H9 (cell line): ENCODE results near the gene MINDY4B. TPM values are rescaled to one million over a fixed set of nuclear protein-coding genes. Genes with fewer than 3 reads are reported as not detected.

Source experiments
- DNase-seq: peaks from one replicate; pipeline ENCODE4 v3.0.0-alpha.2; 2017
- H2AFZ ChIP-seq: one replicate; pipeline ENCODE4 v1.6.1; 2013; ENCODE audit warnings: mild to moderate bottlenecking, low read length, control low read depth, moderate library complexity
- H2AK5ac ChIP-seq: 2 replicates; pipeline ENCODE4 v1.6.1; 2013; ENCODE audit warnings: low read length, control low read depth, mixed read lengths; ENCODE audit not compliant: insufficient read length
- H2BK120ac ChIP-seq: one replicate; pipeline ENCODE4 v1.6.1; 2013; ENCODE audit warnings: low read depth, mild to moderate bottlenecking, low read length, control low read depth, inconsistent platforms; ENCODE audit not compliant: poor library complexity, severe bottlenecking
- H2BK12ac ChIP-seq: 2 replicates; pipeline ENCODE4 v1.6.1; 2013; ENCODE audit warnings: low read length, control low read depth, mixed read lengths, low read depth; ENCODE audit not compliant: insufficient read length
- H2BK15ac ChIP-seq: 2 replicates; pipeline ENCODE4 v1.6.1; 2013; ENCODE audit warnings: low read depth, low read length, control low read depth
- H2BK20ac ChIP-seq: one replicate; pipeline ENCODE4 v1.6.1; 2013; ENCODE audit warnings: low read depth, mild to moderate bottlenecking, low read length, control low read depth, inconsistent platforms; ENCODE audit not compliant: poor library complexity, severe bottlenecking
- H2BK5ac ChIP-seq: 2 replicates; pipeline ENCODE4 v1.6.1; 2013; ENCODE audit warnings: low read length, control low read depth, mixed read lengths; ENCODE audit not compliant: insufficient read length
- H3K14ac ChIP-seq: 2 replicates; pipeline ENCODE4 v1.6.1; 2013; ENCODE audit warnings: low read length, control low read depth; ENCODE audit not compliant: insufficient read depth
- H3K18ac ChIP-seq: 2 replicates; pipeline ENCODE4 v1.6.1; 2013; ENCODE audit warnings: low read depth, mild to moderate bottlenecking, mixed read lengths, low read length, control low read depth; ENCODE audit not compliant: insufficient read length
- H3K23ac ChIP-seq: 2 replicates; pipeline ENCODE4 v1.6.1; 2013; ENCODE audit warnings: low read length, control low read depth, mixed read lengths, low read depth; ENCODE audit not compliant: insufficient read length
- H3K23me2 ChIP-seq: 2 replicates; pipeline ENCODE4 v1.6.1; 2013; ENCODE audit warnings: low read depth, mild to moderate bottlenecking, mixed read lengths, low read length, control low read depth; ENCODE audit not compliant: insufficient read length, poor library complexity, severe bottlenecking
- H3K27ac ChIP-seq: 2 replicates; pipeline ENCODE4 v1.5.1; 2013; ENCODE audit warnings: low read length, control low read depth, mixed read lengths, low read depth; ENCODE audit not compliant: insufficient read length
- H3K27me3 ChIP-seq: 2 replicates; pipeline ENCODE4 v1.6.1; 2013; ENCODE audit warnings: low read length, control low read depth, inconsistent platforms; ENCODE audit not compliant: insufficient read depth
- H3K4ac ChIP-seq: 2 replicates; pipeline ENCODE4 v1.6.1; 2013; ENCODE audit warnings: low read depth, mild to moderate bottlenecking, control low read depth, inconsistent platforms, low read length, moderate library complexity
- H3K4me1 ChIP-seq: 2 replicates; pipeline ENCODE4 v1.6.1; 2013; ENCODE audit warnings: low read length, control low read depth, inconsistent platforms; ENCODE audit not compliant: insufficient read depth
- H3K4me2 ChIP-seq: 2 replicates; pipeline ENCODE4 v1.6.1; 2013; ENCODE audit warnings: low read length, control low read depth, mixed read lengths; ENCODE audit not compliant: insufficient read length, insufficient read depth
- H3K56ac ChIP-seq: 2 replicates; pipeline ENCODE4 v1.6.1; 2013; ENCODE audit warnings: low read depth, mild to moderate bottlenecking, mixed read lengths, low read length, control low read depth; ENCODE audit not compliant: insufficient read length
- H3K79me1 ChIP-seq: 2 replicates; pipeline ENCODE4 v1.6.1; 2013; ENCODE audit warnings: low read depth, mild to moderate bottlenecking, moderate library complexity, low read length, control low read depth, inconsistent platforms; ENCODE audit not compliant: insufficient read depth, poor library complexity, severe bottlenecking
- H3K79me2 ChIP-seq: 2 replicates; pipeline ENCODE4 v1.6.1; 2013; ENCODE audit warnings: low read length, control low read depth, inconsistent platforms; ENCODE audit not compliant: insufficient read depth
- H3K9ac ChIP-seq: 2 replicates; pipeline ENCODE4 v1.6.1; 2013; ENCODE audit warnings: low read length, control low read depth, mixed read lengths; ENCODE audit not compliant: insufficient read length; ENCODE audit errors: extremely low read depth
- H3K9me3 ChIP-seq: one replicate; pipeline ENCODE4 v1.6.1; 2013; ENCODE audit warnings: low read depth, low read length, inconsistent platforms; ENCODE audit not compliant: control insufficient read depth
- H3T11ph ChIP-seq: one replicate; pipeline ENCODE4 v1.6.1; 2013; ENCODE audit warnings: mild to moderate bottlenecking, low read length, control low read depth, inconsistent platforms
- H4K20me1 ChIP-seq: one replicate; pipeline ENCODE4 v1.6.1; 2013; ENCODE audit not compliant: control insufficient read depth, insufficient read length, insufficient read depth
- H4K5ac ChIP-seq: 2 replicates; pipeline ENCODE4 v1.6.1; 2013; ENCODE audit warnings: low read depth, mild to moderate bottlenecking, mixed read lengths, low read length, control low read depth; ENCODE audit not compliant: insufficient read length
- H4K8ac ChIP-seq: replicated peaks from 2 replicates; pipeline ENCODE4 v1.6.1; 2013; ENCODE audit warnings: low read length, control low read depth, mixed read lengths, low read depth; ENCODE audit not compliant: insufficient read length
- H4K91ac ChIP-seq: 2 replicates; pipeline ENCODE4 v1.6.1; 2013; ENCODE audit warnings: low read depth, mild to moderate bottlenecking, moderate library complexity, mixed read lengths, low read length, control low read depth; ENCODE audit not compliant: insufficient read length
- H3K27ac Mint-ChIP-seq, 3 experiments: 2 replicates in 2 of 3; 3 replicates in 1 of 3; pipeline ENCODE4 v1.8.0; 2020 to 2021; ENCODE audit warnings: mixed read lengths in 3 of 3, mild to moderate bottlenecking in 1 of 3, moderate library complexity in 1 of 3
- H3K27me3 Mint-ChIP-seq: 2 replicates; pipeline ENCODE4 v1.8.0; 2021; ENCODE audit warnings: low read depth, mild to moderate bottlenecking, moderate library complexity, mixed read lengths
- H3K36me3 Mint-ChIP-seq, 3 experiments: 2 replicates in 2 of 3; 3 replicates in 1 of 3; pipeline ENCODE4 v1.8.0; 2020 to 2021; ENCODE audit warnings: low read depth in 3 of 3, mixed read lengths in 3 of 3; ENCODE audit not compliant: insufficient read depth in 1 of 3
- H3K4me1 Mint-ChIP-seq, 2 experiments: 2 replicates each; pipeline ENCODE4 v1.8.0; 2020; ENCODE audit warnings: mixed read lengths in 2 of 2
- H3K4me3 Mint-ChIP-seq, 2 experiments: 2 replicates in 1 of 2; 3 replicates in 1 of 2; pipeline ENCODE4 v1.8.0; 2020 to 2021; ENCODE audit warnings: mild to moderate bottlenecking in 2 of 2, mixed read lengths in 2 of 2, moderate library complexity in 1 of 2
- H3K9me3 Mint-ChIP-seq, 2 experiments: 2 replicates in 1 of 2; 3 replicates in 1 of 2; pipeline ENCODE4 v1.8.0; 2020; ENCODE audit warnings: mild to moderate bottlenecking in 2 of 2, mixed read lengths in 2 of 2, moderate library complexity in 1 of 2
- WGBS: extraction: QIAGEN DNeasy Blood & Tissue Kit; methylation state at CpG from one replicate; pipeline ENCODE4 v1.1.7; 2013; ENCODE audit warnings: missing lambda C conversion rate, low lambda C conversion rate, mixed read lengths; ENCODE audit not compliant: insufficient read length; ENCODE audit errors: extremely low coverage; 5-methylcytosine and 5-hydroxymethylcytosine counted together
- total RNA-seq: library from RNA; stranded (reverse); gene quantifications from 2 replicates; pipeline ENCODE4 v1.2.1, GENCODE V29; 2021
- TF ChIP-seq, protein P1 (sequence below): fragments of 200-600 bp; sonication (generic); conservative IDR thresholded peaks from 3 replicates; pipeline ENCODE4 v1.8.0; 2021; ENCODE audit warnings: antibody characterized with exemption, mild to moderate bottlenecking

The MINDY4B gene
- total RNA-seq, 1 experiment from 2014 or later: not detected

DNA sequence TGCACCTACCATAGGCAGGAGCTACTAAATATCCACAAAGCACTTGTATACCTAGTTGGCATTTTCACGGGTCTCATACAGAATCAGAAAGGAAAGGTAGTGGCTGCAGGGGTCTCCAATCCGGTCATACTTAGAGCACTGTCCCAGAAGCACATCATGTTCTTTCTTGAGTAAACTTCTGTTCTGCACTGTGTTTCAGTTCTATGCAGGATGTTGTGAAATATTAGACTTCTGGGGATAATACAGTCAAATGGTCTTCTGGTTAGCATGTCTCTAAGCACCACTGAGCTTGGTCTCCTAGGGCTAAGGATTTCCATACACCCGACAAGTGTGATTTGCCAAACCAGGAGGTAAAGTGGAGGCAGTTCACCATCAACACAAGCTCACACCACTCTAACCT is 27.9 kb downstream of the MINDY4B start:
- Histone ChIP-seq H2BK5ac (no peak overlapping the region), H3K4me2 (no peak overlapping the region), H3K9ac (no peak overlapping the region), H3K27ac (no peak overlapping the region), H3K4me1 (no peaks in the 10 kb centered on the region), H3K23ac (no peak overlapping the region), H4K8ac (no peak overlapping the region), H2AK5ac (no peak overlapping the region), H3K4ac (no peak overlapping the region), H4K20me1 (no peaks in the 10 kb centered on the region), H2BK12ac (no peak overlapping the region), H2AFZ (no peak overlapping the region), H2BK15ac (no peak overlapping the region), H3K79me2 (no peaks in the 10 kb centered on the region), H3K79me1 (no peaks in the 10 kb centered on the region), H3K27me3 (no peaks in the 10 kb centered on the region), H2BK20ac (no peak overlapping the region), H3K9me3 (no peaks in the 10 kb centered on the region), H3K23me2 (no peaks in the 10 kb centered on the region), H3K14ac (no peak overlapping the region), H3T11ph (no peak overlapping the region), H4K91ac (no peak overlapping the region), H2BK120ac (no peak overlapping the region), H3K56ac (no peak overlapping the region), H3K18ac (no peak overlapping the region), H4K5ac (no peak overlapping the region)
- TF ChIP-seq, protein P1, sequence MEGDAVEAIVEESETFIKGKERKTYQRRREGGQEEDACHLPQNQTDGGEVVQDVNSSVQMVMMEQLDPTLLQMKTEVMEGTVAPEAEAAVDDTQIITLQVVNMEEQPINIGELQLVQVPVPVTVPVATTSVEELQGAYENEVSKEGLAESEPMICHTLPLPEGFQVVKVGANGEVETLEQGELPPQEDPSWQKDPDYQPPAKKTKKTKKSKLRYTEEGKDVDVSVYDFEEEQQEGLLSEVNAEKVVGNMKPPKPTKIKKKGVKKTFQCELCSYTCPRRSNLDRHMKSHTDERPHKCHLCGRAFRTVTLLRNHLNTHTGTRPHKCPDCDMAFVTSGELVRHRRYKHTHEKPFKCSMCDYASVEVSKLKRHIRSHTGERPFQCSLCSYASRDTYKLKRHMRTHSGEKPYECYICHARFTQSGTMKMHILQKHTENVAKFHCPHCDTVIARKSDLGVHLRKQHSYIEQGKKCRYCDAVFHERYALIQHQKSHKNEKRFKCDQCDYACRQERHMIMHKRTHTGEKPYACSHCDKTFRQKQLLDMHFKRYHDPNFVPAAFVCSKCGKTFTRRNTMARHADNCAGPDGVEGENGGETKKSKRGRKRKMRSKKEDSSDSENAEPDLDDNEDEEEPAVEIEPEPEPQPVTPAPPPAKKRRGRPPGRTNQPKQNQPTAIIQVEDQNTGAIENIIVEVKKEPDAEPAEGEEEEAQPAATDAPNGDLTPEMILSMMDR: no peak
- H3K36me3 Mint-ChIP-seq: no peaks in the 10 kb centered on the region
- no peak overlapping the region for H3K4me3 Mint-ChIP-seq
- peaks cover 1% of the 10 kb centered on the region; the same call in 1 of the 2 replicates for H3K27me3 Mint-ChIP-seq
- H3K4me1 Mint-ChIP-seq: no peaks in the 10 kb centered on the region
- WGBS: no CpG with 5 or more reads among the region's 3 CpGs
- H3K27ac Mint-ChIP-seq: no peak overlapping the region
- DNase-seq: no peak
- no peaks in the 10 kb centered on the region for H3K9me3 Mint-ChIP-seq
